KOPT-K1 (cell line): ENCODE measurements around the gene ABCF2.

Source experiments
- H3K27ac ChIP-seq: fragments of 200-600 bp; sonication (generic); 2 replicates; pipeline ENCODE4 v1.5.1; 2016; ENCODE audit warnings: antibody characterized with exemption, mild to moderate bottlenecking, low read depth, low read length; ENCODE audit not compliant: poor library complexity, severe bottlenecking
- H3K36me3 ChIP-seq: fragments of 200-600 bp; sonication (generic); 2 replicates; pipeline ENCODE4 v1.5.1; 2017; ENCODE audit warnings: antibody characterized with exemption, mild to moderate bottlenecking, low read length, moderate library complexity; ENCODE audit not compliant: insufficient read depth
- H3K9me3 ChIP-seq: fragments of 200-600 bp; sonication (generic); 2 replicates; pipeline ENCODE4 v1.5.1; 2017; ENCODE audit warnings: antibody characterized with exemption, low read length, mild to moderate bottlenecking; ENCODE audit not compliant: insufficient read depth, poor library complexity, severe bottlenecking

Gene ABCF2

DNA sequence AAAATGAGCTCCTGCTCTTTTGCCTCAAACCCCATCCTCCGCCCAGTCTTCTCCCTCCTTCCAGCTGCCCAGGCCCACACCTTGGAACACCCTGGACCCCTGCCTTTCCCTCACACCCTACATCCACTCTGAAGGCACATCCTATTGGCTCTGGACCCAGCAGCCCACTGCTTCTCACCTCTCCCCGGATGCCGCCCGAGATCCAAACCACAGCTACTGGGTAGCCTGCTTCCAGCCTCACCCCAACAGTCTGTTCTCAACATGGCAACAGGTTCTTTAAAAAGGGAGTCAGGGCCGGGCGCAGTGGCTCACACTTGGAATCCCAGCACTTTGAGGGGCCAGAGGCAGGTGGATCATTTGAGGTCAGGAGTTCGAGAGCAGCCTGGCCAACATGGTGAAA is 31.0 kb upstream of the ABCF2 start:
- H3K36me3 ChIP-seq, result no peaks in the 10 kb centered on the region
- H3K9me3 ChIP-seq, result no peaks in the 10 kb centered on the region
- no peak overlapping the region for H3K27ac ChIP-seq

DNA sequence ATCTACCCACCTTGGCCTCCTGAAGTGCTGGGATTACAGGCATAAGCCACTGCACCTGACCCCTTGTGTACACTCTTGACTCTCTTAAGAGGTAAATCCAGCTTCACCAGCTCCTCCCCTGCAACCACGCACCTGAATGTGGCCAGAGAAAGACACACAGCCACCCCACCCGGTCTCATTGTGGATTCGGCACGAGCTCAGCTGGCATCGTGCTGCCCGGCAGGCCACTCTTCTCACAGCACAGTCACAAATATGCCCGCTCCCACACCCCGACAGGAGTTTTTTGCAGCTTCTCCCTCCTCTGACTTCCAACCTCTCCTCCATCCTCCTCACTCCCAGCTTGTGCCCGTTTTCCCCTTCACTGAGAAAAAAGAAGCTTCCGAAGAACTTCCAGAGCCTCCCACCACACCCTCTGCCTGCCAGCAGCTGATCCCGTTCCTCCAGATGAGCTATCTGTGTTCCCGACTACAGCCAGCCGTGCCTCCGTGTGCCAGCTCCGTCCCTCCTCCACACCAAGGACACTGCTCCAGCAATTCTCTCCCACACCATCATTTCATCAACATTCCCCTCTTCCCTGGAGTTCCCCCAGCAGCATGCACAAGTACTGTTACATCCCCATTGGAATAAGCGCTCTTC is 29.5 kb upstream of the ABCF2 start:
- H3K9me3 ChIP-seq, result no peaks in the 10 kb centered on the region
- H3K27ac ChIP-seq, result no peak overlapping the region
- no peaks in the 10 kb centered on the region for H3K36me3 ChIP-seq

DNA sequence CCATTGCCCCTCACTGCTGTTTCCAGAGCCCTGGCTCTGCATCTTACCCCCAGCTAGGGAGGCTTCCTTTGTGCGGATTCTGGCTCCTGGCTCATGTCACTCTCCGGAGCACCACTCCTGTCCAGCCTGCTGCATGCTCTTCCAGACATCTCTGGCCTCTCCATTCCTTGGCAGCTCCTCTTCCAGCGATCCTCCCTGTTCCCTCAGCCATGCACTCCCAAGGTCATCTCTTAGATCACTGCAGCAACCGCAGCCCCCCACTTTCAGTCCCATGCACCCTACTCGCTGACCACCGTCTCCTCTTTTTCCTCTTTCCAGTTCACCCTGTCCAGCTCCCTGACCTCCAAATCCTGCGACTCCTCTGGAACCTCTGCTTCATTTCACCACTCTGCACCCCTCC is 28.4 kb upstream of the ABCF2 start:
- Histone ChIP-seq H3K9me3 (no peaks in the 10 kb centered on the region), H3K27ac (no peak overlapping the region), H3K36me3 (no peaks in the 10 kb centered on the region)

DNA sequence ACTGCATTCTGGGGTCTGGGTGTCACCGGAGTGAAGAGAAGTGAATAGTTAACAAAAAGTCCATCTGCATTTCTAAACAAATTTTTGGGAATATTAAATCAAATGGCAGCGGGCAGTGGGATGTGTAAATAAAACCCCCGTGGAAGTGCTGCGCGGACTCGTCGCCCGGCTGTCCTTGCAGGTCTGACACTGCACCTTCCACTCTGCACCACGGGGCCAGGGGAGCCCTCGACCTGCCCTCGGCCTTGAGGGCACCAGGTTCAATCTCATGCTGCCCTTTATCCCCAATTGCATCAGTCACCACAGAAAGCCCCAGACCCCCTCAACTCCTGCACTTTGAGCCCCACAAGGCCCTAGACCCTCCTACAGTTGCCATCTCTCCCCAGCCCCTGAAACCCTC is 27.8 kb upstream of the ABCF2 start:
- H3K9me3 ChIP-seq, result no peaks in the 10 kb centered on the region

DNA sequence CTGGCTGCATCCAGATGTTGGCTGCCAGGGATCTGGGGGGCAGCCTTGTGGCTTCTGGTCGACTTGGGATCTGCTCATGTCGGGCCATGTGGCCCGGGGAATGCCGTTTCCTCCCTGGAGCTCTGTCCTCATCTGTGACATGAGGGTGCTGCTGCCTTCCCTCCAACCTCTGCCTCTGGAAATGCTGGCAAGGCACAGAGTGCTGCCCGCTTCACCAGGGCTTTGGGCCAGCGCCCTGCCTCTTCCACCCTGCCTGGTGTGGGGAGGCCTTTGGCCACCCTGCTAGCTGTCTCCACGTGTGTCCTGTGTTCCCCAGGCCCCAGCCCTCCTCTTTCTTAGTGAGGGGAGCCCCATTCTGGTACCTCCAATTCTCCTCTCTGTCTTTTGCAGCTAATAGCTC is 27.3 kb upstream of the ABCF2 start:
- Histone ChIP-seq H3K27ac (no peak overlapping the region), H3K9me3 (no peaks in the 10 kb centered on the region), H3K36me3 (no peaks in the 10 kb centered on the region)

More for the DNA sequence above, 27.8 kb upstream of the ABCF2 start:
- H3K36me3 ChIP-seq, result no peaks in the 10 kb centered on the region
- H3K27ac ChIP-seq, result no peak overlapping the region

DNA sequence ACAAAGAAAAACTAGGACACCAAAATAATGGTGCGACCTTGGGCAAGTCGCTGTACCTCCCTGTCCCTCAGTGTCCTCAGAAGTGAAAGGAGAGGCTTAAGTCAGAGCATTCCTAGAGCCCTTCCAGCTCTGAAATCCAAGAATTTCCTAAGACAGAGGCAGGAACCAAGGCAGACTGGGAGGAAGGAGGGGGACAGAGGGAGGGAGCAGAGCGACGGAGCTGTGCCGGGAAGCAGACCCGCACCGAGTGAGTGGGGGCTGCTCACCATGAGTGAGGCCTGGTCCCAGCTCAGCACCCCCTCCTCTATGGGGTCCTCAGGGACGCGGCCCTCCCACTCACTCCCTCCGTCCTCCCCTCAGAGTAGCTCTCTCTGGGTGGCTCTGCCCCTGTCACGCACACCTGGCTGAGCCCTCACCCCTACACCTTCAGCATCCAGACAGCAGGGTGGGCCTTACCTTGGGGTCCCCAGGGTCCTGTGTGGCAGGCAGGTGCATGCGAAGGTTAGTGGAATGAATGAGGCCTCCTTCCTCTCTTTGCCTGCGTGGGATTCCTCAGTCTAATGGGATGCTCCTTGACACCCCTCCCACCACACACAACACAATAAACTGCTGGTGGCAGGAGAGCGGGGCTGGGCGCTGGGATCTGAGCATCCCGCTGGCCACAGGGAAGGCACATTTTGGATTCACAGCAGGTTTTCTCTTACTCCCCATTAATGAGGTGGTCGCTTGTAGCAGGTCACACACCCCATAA is 26.1 kb upstream of the ABCF2 start:
- H3K9me3 ChIP-seq, result no peaks in the 10 kb centered on the region
- H3K36me3 ChIP-seq, result no peaks in the 10 kb centered on the region
- no peak overlapping the region for H3K27ac ChIP-seq

DNA sequence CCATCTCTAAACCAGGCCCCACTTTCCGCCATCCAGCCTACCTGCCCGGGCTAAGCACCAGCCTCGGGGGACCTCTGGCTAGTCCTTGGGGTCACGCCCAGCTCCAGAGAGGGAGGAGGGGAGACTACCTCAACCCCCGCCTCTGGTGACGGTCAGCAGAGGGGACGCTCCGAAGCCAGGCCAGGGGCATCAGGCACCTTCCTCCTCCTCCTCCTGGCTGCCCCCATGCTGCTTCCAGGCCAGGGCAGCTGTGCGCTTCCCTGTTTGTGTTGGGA is 25.5 kb upstream of the ABCF2 start:
- Histone ChIP-seq H3K36me3 (no peaks in the 10 kb centered on the region), H3K27ac (no peak overlapping the region), H3K9me3 (no peaks in the 10 kb centered on the region)

DNA sequence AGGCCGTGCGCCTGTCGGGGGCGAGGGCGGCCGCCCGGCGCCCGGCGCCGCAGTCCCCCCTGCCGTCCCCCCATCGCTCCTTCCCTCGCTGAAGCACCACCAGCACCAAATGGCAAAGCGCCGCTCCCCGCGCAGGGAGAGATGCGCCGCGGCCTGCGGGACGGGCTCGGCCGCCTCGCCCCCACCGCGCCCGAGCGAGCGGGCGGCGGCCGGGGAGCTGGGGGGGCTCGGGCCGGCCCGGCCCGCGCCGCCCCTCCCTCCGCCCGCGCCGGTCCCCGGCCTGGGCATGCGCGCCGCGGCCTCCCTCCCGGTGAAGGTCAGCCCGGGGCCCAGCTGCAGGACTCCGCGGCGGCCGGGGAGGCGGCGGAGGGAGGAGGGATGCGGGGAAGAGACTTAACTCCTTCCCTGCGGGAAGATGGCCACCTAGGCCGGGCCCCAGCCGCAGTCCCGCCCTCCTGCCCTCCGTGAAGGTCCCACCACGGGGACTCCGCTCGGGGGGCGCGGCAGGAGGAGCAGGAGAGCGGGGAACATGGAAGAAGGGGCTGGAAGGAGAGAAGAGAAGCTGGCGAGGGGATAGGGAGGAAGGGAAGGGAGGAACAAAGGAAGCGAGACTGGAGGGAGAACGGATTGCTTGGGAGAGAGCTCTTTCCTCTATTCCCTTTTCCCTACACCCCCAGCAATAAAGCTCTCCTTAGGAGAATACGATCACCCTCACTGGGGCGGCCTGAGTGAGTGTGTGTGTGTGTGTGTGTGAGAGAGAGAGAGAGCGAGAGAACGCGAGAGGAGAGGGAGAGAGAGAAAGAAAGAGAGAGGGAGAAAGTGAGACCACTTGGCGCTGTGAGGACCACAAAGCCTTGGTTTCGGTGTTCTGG is 24.9 kb upstream of the ABCF2 start:
- Histone ChIP-seq H3K9me3 (no peaks in the 10 kb centered on the region), H3K27ac (no peak overlapping the region), H3K36me3 (no peaks in the 10 kb centered on the region)

DNA sequence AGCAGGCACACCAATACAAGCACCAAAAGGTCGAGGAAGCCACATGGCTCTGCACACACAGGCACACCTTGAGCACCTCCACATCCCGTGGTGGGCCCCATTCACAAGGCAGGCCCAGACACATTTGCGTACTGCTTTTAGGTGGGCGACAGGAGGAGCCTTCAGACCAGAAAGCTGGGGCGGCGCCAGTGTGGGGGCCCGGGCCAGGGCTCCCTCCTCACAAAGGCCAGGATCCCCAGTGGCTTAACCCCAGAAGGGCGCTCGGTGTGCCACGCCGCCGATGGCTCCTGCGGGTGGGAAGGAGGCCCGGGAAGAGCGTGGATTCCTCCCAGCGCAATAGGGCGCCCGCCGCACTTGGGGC is 24.3 kb upstream of the ABCF2 start:
- Histone ChIP-seq H3K36me3 (no peaks in the 10 kb centered on the region), H3K9me3 (no peaks in the 10 kb centered on the region), H3K27ac (no peak overlapping the region)

DNA sequence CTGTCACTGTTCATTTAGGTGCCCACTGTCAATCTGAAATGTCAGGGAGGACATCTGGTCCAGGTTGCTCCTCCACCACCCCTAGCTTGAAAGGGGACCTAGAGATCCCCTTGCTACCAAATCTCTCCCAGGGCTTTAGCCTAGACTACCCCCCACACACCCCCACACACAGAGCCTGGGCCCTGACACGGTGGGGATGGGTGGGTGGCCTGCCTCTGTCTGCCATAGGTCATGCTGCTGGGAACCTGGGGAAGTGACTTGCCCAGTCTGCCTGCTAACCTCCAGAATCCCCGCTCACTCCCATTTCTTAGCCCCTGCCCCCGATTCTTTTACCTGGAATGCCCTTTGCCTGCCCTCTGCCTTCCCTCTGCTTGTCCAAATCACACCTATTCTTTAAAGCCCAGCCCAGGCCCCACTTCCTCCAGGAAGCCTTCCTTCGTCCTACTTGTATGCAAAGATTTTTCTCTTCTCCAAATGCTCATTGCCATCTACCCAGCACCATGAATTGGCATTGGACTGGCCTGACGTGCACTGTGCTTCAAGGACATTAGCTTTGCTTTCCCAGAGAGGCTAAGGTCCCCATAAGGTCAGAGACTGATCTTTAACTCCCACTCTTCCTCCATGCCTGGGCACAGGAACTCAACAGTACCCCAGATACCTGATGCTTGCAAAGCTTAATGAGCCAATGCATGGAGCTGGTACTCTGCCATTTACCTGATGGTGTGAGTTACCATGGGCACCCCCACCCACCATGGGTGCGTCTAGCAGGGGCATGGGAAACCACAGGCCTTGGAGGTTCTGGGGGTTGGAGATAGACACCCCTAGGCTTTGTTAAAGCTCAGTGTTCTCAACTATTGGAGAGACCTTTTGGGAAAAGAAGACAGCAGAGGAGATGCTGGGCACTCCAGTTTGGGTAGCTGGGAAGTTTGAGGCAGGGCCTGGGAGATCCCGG is 23.5 kb upstream of the ABCF2 start:
- Histone ChIP-seq H3K27ac (no peak overlapping the region), H3K36me3 (no peaks in the 10 kb centered on the region), H3K9me3 (no peaks in the 10 kb centered on the region)

DNA sequence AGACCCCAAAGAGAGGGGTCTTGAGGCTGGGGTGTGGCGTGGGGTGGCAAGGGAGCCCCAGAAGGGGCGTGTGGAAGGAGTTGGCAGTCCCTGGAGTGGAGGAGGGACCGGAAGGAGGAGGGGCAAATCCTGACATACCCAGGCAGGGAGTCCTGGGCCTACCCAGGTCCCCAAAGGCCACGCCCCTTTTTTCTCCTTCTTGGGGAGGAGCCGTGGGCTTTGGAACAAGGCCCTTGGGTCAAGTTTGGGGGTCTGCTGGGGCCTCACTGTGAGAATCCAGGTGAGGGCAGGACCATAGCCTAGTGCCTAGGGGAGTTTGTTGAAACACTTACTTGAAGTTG is 22.7 kb upstream of the ABCF2 start:
- H3K27ac ChIP-seq, result no peak overlapping the region
- H3K9me3 ChIP-seq, result no peaks in the 10 kb centered on the region

DNA sequence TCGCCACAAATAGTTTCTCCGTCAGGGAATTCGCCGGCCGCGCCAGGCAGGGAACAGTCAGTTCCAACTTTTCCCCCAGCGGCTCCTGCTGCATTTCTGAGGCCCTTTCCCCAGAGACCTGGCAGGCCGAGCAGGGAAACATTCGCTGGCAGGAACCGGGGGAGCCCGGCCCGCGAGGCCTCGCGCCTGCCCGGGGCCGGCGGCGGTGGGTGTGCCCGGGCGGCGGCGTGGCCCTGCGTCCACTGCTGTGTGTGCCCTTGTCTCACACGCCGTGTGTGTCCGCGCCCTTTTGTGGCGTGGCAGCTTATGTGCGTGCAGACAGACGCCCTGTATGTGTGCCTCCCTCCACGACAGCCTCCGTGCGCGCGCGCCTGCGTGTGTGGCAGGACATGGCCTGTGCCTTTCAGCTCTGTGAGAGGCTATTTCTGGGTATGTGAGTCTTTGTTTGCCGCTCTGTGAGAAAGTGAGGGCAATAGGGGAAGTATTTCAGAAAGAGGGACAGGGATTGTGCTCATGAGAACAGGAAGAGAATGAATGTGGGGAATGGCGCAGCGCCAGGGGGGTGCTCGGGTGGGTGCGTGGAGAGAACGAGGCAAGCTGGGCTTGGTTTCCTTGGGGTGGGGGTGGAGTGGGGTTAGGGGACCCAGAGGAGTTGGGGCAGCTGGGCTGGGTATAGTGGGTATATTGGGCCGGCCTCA is 22.2 kb upstream of the ABCF2 start:
- Histone ChIP-seq H3K27ac (no peak overlapping the region), H3K36me3 (no peaks in the 10 kb centered on the region), H3K9me3 (no peaks in the 10 kb centered on the region)

More for the DNA sequence above, 22.7 kb upstream of the ABCF2 start:
- no peaks in the 10 kb centered on the region for H3K36me3 ChIP-seq

DNA sequence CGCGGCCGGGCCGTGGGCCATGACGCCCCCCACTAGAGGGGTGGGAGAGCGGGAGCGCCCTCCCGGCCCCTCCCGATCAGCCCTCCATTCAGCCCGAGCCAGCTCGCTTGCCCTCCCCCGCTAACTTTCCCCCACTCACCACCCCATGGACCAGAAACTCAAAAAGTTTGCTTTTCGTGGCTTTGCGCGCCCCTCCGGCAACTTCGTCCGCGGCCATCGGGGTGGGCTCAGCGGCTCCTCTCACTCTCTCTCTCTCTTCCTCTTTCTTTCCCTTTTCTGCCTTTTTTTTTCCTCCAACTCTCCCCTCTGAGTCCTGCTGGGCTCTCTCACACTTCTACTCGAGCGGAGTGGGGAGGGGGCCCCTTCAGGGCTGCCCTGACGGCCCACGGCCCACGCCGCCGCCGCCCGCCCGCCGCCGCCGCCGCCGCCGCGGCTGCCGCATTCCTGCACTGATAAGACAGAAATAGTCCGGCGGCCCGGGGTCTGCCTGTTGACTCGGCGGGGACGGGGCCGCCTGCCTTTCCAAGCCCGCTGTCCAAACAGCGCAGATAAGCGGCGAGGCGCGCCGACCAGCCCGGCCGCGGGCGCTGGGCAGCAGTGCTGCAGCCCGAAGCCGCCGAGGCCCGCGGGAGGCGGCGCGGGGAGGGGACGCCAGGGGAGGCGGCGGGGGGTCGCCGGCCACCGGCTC is 21.5 kb upstream of the ABCF2 start, which contains the start of gene SMARCD3:
TSS of gene SMARCD3 (minus strand) at position 349 of the 688 bp plus-strand sequence. CDS start at position 217, 132 bp downstream.
- Histone ChIP-seq H3K9me3 (no peaks in the 10 kb centered on the region), H3K27ac (no peak within 1 kb of the TSS), H3K36me3 (no peaks in the 10 kb centered on the region)
